D721Med (cell line): Measurements from ENCODE around the gene ERAS.

ENCODE experiments used
- DNase-seq: peaks from one replicate; pipeline ENCODE4 v3.0.0; 2011; ENCODE audit warnings: low spot score; ENCODE audit not compliant: insufficient read length
- FAIRE-seq: peaks from 2 replicates; lab custom pipeline; 2011; peaks lifted over from hg19 to GRCh38; lab: Jason Lieb, UNC
- CTCF ChIP-seq: IDR thresholded peaks from 2 replicates; pipeline ENCODE4 v1.5.1; 2012; ENCODE audit warnings: mild to moderate bottlenecking, control low read depth; ENCODE audit not compliant: insufficient read depth; ENCODE audit errors: missing control alignments

ERAS gene

GRCh38 chrX:48785186-48785539 is 41.1 kb upstream of the ERAS start:
- FAIRE-seq (no peak), DNase-seq (no peak)
- no peak for TF ChIP-seq CTCF

- no peak for TF ChIP-seq CTCF
- FAIRE-seq (no peak), DNase-seq (no peak)
Measured at GRCh38 chrX:48785540-48786214, 40.6 kb upstream of the ERAS start.

- TF ChIP-seq CTCF: no peak
- FAIRE-seq (no peak), DNase-seq (no peak)
Measured at GRCh38 chrX:48786341-48786800, 39.9 kb upstream of the ERAS start, which contains the start of gene GATA1. TSS of gene GATA1 (plus strand) at chrX:48786590. CDS start at chrX:48791110, 4,520 bp downstream.

- no peak for FAIRE-seq
- no peak for TF ChIP-seq CTCF
- no peak for DNase-seq
Measured at GRCh38 chrX:48786825-48787504, 39.3 kb upstream of the ERAS start.

GRCh38 chrX:48787505-48788443 is 38.5 kb upstream of the ERAS start:
- no peak for TF ChIP-seq CTCF
- FAIRE-seq: no peak
- no peak for DNase-seq

- no peak for FAIRE-seq
- DNase-seq: no peak
Measured at GRCh38 chrX:48789366-48790220, 36.7 kb upstream of the ERAS start.

More at GRCh38 chrX:48789366-48790220, 36.7 kb upstream of the ERAS start:
- no peak for TF ChIP-seq CTCF
